HEK293T (cell line): ENCODE measurements around the gene HSD17B1.

Experiments used
- ELF4 ChIP-seq: fragments of 450-650 bp; IDR thresholded peaks from 2 replicates; pipeline ENCODE4 v1.6.1; 2017; ENCODE audit warnings: antibody characterized with exemption
- HDGF ChIP-seq: fragments of 450-650 bp; IDR thresholded peaks from 2 replicates; pipeline ENCODE4 v1.6.1; 2017; ENCODE audit warnings: antibody characterized with exemption, borderline replicate concordance
- ZNF384 ChIP-seq: fragments of 450-650 bp; IDR thresholded peaks from 2 replicates; pipeline ENCODE4 v1.6.1; 2016

DNA sequence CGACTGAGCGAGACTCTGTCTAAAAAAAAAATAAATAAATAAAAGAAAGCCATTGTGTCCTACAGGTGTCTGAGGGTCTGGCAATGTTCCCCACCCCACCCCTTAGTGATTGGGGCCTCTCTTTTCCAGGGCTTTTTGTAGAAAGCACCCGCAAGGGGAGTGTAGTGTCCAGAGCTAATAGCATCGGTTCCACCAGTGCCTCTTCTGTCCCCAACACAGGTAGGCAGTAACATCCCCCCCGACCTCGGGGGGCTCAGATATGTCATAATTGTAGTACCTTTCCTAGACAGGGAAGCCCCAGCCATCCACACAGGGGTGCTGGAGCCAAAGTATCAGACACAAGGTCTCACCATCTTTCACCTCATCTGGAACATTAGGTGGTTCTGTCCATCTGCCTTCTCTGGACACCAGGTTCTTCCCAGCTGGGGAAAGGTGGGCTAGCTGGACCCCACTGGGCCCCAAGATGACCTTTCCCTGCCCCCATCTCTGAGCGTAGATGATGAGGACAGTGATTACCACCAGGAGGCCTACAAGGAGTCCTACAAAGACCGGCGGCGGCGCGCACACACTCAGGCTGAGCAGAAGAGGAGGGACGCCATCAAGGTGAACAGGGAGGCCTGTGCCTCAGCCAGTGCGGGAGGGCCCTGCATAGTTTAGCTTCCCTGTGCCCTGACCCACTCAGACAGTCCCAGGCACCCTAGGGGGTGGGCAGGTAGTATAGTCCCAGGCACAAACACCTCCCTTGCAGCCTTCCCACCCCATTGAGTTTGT lies 15.8 kb downstream of the HSD17B1 start:
- TF ChIP-seq HDGF (no peak), ZNF384 (no peak), ELF4 (no peak)
